Hindlimb muscle (tissue), 1 donor: Measurements from ENCODE around the gene KLHL5. TPM values are rescaled to one million over a fixed set of nuclear protein-coding genes. Genes with fewer than 3 reads are reported as not detected.
"Not testable (repeated sequence)": the region's sequence is repeated elsewhere in the genome, so short reads cannot be mapped to it uniquely, and the experiment has no call there.

Source experiments
- DNase-seq: peaks from one replicate; pipeline ENCODE4 v3.0.0-alpha.2; 2013
- polyA plus RNA-seq: library from polyadenylated mRNA; unstranded; fragments of 120-200 nt; gene quantifications from one replicate; pipeline ENCODE4 v1.2.1, GENCODE V29; 2013; ENCODE audit not compliant: insufficient read length

Gene KLHL5
- polyA plus RNA-seq, 1 donor, result 19.6 TPM

- DNase-seq, result no peak
These were observed 42.2 kb downstream of the KLHL5 start for GRCh38 chr4:39104255-39104654.

DNA sequence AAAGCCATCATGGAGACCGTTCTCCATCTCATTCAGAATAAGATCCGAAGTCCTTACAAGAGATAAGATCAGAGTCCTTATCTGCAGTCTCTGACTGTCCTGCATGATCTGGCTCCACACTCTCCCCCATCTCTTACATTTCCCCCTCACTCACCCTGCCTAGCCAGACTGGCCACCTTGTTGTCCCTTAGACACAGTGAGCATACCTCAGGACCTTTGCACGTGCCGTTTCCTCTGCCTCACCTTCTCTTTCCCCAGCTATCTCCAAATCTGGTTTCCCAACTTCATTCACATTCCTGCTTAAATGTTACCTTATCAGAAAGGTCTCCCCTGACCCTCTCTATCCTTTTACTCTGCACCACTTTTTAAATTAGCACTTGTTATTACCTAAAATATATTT is 44.0 kb downstream of the KLHL5 start:
- DNase-seq, result no peak

DNA sequence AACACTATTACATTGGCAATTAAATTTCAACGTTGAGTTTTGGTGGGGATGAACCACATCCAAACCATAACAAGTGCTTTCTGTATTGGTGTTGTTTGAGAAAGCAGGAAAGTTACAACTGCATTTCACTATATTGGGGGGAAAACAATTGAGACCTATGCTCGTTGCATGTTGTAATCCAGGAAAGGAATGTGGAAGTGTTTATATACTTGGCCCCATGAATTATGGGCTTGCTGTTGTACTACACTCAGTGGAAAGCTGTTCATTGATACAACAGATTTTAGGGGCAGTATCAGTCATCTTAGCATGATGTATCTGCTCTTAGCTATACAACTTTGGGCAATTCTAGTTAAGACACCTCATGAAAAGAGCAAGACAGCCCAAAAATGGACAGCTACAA is 52.4 kb downstream of the KLHL5 start:
- DNase-seq, result no peak

DNA sequence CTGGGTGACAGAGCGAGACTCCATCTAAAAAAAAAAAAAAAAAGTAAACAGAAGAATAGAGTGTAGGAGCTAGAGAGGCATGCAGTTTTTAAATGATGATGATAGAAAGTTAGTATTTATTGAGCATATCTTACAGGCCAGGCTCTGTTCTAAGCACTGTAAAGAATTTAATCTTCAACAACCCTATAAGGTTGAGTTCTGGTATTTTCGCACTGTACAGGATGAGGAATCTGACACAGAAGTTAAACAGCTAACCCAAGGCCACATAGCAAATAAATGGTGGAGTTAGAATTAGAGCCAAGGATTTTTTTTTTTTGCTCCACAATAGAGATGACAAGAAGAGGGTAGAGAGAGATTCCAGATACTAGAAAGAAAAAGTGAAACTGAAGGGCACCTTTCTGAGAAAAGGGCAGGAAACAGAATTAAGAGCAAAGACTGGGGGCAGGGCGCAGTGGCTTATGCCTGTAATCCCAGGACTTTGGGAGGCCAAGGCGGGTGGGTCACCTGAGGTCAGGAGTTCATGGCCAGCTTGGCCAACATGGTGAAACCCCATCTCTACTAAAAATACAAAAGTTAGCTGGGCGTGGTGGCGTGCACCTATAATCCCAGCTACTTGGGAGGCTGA is 56.1 kb downstream of the KLHL5 start:
- no peak for DNase-seq

DNA sequence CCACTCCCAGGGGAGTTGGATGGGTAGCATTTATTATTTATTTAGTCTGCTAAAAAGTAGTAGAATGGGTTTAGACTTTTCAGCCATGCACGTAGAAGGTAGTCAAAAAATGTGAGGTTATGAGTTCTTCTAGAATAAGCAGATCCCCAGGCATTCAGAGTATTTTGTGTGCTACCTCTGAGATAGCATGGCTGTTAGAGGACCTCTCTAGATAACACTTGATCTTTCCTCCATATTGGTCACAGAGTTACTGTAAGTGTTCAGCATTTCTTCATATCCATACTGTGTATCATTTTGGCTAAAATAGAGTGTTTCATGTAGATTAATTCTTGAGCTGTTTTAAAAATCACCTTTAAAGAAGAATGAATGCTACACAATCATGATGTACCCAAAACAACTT is 58.4 kb downstream of the KLHL5 start:
- no peak for DNase-seq

DNA sequence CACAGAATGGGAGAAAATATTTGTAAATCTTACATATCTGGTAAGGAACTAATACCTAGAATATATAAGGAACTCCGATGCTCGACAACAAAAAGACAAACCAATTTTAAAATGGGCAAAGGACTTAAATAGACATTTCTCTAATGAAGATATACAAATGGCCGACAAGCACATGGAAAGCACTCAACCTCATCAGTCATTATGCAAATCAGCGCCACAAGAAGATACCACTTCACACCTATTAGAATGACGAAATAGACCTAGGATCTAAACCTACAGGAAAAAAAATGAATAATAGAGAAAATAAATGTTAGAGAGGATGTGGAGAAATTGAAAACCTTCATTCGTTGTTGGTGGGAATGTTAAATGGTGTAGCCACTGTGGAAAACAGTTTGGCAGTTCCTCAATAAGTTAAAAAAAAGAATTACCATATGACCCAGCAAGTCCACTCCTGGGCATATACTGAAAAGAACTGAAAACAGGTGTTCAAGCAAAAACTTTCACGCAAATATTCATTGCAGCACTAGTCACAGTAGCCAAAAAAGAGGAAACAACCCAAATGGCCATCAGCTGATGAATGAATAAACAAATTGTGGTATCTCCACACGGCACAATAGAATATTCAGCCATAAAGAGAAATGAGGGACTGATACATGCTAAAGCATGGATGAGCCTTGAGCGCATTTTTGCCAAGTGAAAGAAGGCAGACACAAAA is 63.0 kb downstream of the KLHL5 start:
- DNase-seq, result no peak

GRCh38 chr4:39125600-39125985 is 63.6 kb downstream of the KLHL5 start:
- no peak for DNase-seq

DNA sequence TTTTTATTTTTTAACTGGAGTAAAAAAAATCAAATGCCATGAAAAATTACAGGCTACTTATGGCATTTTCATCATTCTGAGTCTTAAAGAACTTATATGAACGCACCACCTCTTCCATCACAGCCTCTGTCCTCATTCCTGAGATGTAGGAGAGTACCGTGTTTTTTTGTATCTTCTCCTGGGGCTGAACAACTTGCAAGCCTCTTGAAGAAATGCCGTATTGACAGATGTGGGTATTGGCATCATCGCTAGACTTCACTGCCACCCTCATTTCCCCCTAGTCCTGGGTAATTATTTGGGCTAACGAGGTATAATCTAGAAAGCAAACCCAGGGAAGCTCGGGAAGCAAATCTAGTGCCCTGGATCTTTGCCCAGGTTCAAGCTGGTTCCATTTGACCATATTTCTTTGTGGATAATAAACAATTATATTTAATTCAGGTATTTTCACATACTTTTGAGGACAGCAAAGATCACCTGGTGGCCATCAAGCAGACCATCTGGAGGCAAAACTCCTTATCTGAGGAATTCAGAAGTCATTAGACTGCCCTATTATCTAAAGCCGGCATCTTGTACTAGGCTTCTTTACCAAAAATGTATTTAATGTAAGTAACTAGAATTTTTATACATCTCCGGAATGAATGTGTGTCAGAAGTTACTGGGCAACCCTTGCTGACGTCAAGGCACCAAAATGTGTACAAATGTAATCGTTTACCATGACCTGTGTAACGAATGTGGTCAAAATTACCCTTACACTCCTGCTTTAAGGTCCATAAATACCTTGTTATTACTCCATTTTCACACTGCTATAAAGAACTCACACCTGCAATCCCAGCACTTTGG is 64.4 kb downstream of the KLHL5 start:
- no peak for DNase-seq

DNA sequence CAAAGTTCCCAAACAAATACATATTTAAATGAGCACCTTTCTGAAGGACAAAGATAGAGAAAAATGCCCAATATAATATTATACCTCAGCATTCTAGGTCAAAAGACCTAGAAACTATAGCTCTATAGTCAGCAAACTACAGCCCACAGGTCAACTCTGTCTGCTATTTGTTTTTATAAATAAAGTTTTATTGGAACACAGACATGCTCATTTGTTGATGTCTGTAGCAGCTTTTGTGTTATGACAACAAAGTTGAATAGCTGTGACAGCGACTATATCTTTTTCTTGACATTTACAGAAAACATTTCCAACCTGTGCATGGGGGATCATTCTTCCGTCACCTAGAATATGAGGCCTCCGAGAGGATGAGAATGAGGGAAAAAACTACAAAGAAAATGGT is 71.6 kb downstream of the KLHL5 start:
- DNase-seq, result no peak

DNA sequence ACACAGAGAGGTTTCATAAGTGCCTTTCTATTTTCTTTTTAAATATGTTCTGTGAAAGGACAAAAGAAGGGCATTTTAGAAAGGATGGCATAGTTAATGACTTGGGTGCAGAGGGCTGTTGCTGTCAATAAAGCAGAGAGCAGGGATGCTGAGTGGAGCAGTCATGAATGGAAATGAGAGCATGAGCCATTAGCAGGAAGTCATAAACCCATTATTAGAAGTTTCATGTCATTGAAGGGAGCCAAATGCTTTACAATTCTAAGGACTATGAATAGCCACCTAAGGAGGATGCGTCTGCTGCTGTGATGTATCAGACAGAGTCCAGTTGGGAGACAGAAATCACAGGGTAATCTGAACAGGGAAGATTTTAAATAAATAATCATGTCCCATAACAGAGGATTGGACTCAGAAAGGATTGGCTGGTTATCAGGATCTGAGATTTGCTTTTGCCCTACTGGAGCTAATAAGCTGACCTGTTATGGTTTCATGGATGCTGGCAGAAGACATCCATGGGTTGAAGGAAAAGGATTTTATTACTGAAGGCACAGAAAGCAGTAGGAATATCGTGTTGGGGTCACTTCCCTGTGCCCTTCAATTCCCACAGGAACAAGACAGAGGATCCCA is 72.8 kb downstream of the KLHL5 start:
- DNase-seq, result peak; percentile 6

DNA sequence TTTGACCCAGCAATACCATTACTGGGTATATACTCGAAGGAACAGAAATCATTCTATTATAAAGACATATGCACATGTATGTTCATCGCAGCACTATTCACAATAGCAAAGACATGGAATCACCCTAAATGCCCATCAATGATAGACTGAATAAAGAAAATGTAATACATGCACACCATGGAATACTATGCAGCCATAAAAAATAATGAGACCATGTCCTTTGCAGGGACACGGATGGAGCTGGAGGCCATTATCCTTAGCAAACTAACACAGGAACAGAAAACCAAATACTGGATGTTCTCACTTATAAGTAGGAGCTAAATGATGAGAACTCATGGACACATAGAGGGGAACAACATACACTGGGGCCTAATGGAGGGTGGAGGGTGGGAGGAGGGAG is 76.2 kb downstream of the KLHL5 start:
- not testable (repeated sequence) for DNase-seq

GRCh38 chr4:39146211-39146610 is 84.2 kb downstream of the KLHL5 start:
- no peak for DNase-seq

DNA sequence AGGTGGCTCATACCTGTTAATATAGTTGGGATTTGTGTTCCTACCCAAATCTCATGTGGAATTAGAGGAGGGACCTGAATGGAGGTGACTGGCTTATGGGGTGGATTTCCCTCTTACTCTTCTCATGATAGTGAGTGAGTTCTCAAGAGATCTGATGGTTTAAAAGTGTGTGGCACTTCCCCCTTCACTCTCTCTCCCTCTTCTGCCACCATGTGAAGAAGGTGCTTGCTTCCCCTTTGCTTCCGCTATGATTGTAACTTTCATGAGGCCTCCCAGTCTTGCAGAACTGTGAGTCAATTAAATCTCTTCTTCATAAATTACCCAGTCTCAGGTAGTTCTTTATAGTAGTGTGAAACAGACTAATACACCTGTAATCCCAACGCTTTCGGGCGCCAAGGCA is 92.0 kb downstream of the KLHL5 start:
- no peak for DNase-seq

GRCh38 chr4:39157520-39157919 is 95.5 kb downstream of the KLHL5 start:
- no peak for DNase-seq

DNA sequence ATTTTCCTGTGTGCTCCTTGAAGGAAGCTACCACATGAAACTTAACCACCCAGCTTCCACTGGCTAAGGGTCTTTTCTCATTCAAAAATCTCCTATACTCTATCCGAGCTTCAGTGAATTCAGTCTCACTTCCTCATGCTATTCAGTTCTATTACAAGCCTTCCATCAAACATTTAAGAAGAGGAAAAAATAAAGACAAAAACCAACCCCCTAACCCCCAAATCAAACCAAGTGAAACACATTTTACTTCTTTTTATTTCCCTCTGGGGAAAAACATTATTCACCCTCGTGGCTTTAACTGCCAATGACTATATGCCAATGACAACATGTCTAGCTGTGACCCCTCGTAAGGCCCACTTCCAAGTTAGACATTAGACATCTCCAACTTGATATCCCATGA is 104.1 kb downstream of the KLHL5 start:
- no peak for DNase-seq

DNA sequence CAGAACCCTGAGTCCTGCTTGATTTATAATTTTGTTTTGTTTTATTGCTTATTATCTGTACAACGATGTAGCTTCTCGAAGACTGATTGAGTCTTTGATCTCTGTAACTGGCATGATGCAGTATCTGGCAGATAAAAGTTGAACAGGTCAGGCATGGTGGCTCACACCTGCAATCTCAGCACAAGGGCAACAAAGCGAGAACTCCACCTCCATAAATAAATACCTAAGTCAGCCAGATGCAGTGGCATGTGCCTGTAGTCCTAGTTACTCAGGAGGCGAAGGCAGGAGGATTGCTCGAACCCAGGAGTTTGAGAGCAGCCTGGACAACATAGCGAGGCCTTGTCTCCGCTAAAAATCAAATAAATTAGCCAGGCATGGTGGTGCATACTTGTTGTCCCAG is 104.6 kb downstream of the KLHL5 start:
- DNase-seq, result no peak

- no peak for DNase-seq
These were observed 107.4 kb downstream of the KLHL5 start for GRCh38 chr4:39169426-39169825.

DNA sequence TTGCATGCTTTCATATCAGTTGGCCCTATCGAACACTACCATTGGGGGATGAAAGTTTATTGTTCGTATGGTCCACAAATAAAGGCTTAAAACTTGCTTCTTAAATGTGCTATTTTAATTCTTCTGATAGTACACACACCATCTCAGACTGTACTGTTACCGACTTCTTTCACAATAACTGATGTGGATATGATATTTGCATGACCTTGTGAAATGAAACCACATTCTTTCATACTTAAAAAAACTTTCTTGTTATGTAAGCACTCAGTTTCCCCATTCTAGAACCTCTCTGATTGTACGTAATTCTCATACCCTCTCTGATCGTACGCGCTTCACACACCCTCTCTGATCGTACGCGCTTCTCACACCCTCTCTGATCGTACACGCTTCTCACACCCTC is 108.3 kb downstream of the KLHL5 start:
- DNase-seq, result no peak

Other genes starting within 250 kb of the KLHL5 start
- gene TLR6, start 205.4 kb upstream of the KLHL5 start, polyA plus RNA-seq, result 1.4 TPM
- 53.5 TPM for gene FAM114A1, start 194.4 kb upstream of the KLHL5 start, polyA plus RNA-seq
- 0.13 TPM for gene TMEM156, start 29.8 kb upstream of the KLHL5 start, polyA plus RNA-seq
- gene WDR19, start 120.3 kb downstream of the KLHL5 start, polyA plus RNA-seq, result 21.7 TPM